HG03060 (cell line): ENCODE results near the gene FOXK2.
"Not testable (repeated sequence)": the region's sequence is repeated elsewhere in the genome, so short reads cannot be mapped to it uniquely, and the experiment has no call there.

Experiments used
- ATAC-seq: cut with Tn5 transposase; IDR thresholded peaks from one replicate; pipeline ENCODE4 v1.9.1; 2021; ENCODE audit warnings: low read depth, moderate number of reproducible peaks; ENCODE audit not compliant: unreplicated experiment

Gene FOXK2

GRCh38 chr17:82528484-82529265 lies 9.1 kb downstream of the FOXK2 start:
- ATAC-seq: no peak

DNA sequence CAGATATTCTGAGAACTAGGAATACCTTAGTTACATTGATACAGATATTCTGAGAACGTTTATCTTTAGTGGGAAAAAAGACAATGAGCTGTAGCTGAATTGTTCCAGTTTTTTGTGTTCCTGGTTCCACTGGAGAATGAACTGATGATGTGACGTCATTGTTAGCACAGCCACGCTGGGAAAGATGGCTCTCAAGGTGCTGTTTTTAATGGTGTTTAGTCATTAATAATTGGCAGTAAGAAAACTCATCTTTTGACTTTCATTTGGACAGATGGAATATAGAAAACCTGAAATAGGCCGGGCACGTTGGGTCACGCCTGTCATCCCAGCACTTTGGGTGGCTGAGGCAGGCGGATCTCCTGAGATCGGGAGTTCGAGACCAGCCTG lies 10.4 kb downstream of the FOXK2 start:
- ATAC-seq: no peak

- no peak for ATAC-seq
Observed at GRCh38 chr17:82531431-82531881, 11.9 kb downstream of the FOXK2 start.

DNA sequence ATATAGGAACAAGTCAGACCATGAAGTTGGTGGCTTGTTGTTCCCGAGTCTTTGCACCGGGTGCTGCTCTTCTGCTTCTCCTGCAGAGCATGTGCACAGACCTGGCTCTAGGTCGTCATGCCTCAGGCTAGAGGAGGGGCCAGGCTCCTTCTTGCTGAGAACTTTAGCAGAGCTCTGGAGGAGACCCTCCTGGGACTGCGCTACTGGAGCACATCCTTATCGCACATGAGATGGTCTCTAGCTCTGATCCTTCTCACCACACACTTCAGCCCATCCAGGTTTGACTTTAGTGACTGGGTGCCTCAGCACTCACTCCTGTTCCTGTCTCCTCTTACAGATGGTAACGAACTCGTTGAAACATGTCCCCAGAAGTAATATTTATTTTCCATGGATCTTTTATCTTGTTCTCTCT lies 14.9 kb downstream of the FOXK2 start:
- no peak for ATAC-seq

GRCh38 chr17:82536512-82537201 lies 17.1 kb downstream of the FOXK2 start:
- ATAC-seq: no peak

GRCh38 chr17:82537228-82537627 lies 17.7 kb downstream of the FOXK2 start:
- not testable (repeated sequence) for ATAC-seq

DNA sequence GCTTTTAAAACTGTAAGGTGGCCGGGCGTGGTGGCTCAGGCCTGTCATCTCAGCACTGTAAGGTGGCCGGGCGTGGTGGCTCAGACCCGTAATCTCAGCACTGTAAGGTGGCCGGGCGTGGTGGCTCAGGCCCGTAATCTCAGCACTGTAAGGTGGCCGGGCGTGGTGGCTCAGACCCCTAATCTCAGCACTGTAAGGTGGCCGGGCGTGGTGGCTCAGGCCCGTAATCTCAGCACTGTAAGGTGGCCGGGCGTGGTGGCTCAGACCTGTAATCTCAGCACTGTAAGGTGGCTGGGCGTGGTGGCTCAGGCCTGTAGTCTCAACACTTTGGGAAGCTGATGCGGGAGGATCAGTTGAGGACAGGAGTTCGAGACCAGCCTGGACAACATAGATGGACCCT lies 19.5 kb downstream of the FOXK2 start:
- not testable (repeated sequence) for ATAC-seq

GRCh38 chr17:82542439-82542838 lies 22.9 kb downstream of the FOXK2 start:
- no peak for ATAC-seq

GRCh38 chr17:82544431-82545070 lies 25.0 kb downstream of the FOXK2 start:
- ATAC-seq: no peak

DNA sequence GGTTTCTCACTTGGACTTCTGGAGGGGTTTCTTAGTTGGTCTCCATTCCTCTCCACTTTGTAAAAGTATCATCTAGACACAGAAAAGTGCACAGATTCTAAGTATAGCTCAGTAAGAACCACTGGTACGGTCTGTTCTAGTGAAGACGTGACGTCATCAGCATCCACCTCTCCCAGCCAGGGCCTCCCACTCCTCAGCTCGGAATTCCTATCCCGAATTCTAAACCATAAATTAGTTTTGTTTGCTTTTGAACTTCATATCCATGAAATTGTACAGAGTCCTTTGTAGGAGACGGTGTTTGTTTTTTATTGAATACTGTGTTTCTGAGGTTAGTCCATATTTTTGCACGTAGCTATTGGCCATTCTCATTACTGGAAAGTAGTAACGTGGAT lies 25.5 kb downstream of the FOXK2 start:
- ATAC-seq: no peak

- no peak for ATAC-seq
Observed at GRCh38 chr17:82547981-82548380, 28.4 kb downstream of the FOXK2 start.

GRCh38 chr17:82548681-82549303 lies 29.3 kb downstream of the FOXK2 start:
- no peak for ATAC-seq

GRCh38 chr17:82551779-82552457 lies 32.4 kb downstream of the FOXK2 start:
- no peak for ATAC-seq

DNA sequence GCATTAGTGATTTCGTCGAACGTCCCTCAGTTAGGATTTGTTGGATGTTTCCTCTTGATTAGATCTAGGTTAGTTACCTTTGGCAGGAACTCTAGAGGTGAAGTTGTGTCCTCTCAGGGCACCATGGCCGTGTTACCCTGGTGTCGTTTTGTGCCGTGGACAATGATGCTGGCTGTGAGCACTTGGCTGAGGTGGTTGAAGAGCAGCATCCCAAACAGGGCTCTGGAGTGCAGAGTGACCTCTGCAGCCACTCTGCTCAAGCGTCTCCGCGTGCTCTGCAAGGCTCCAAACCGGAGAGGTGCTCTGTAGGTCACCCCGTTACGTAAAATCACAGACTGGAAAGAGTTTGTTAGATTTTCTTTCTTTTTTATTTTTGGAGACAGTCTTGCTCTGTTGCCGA lies 33.0 kb downstream of the FOXK2 start:
- no peak for ATAC-seq

DNA sequence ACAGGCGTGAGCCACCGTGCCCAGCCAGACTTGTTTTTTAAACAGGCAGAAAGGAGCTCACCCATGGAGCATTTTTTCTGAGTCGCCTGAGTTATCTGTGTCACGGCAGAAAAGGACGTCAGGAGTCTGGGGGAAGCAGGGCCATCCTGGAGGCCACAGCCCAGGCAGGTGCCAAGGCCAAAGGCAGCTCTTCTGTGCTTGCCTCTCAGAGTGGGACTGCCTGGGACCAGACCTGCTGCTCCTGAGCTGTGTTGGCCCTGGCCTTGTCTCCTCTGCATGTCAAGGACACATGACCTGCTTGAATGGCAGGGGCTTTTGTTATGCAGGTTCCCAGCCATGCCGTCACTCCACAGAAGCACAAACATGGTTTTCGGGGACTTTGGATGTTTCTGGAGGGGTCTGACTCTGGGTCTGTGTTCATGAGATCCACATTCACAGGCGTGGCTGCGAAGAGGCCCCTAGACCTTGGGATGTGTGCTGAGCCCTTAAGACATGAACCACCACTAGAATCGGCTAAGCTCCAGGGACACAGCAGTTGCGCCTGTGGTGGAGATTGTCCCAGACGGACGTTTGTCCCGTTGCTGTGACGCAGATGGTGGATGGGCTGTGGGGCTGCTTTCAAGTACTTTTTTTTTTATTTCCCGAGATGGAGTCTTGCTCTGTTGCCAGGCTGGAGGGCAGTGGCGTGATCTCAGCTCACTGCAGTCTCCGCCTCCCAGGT lies 33.8 kb downstream of the FOXK2 start:
- ATAC-seq: no peak

DNA sequence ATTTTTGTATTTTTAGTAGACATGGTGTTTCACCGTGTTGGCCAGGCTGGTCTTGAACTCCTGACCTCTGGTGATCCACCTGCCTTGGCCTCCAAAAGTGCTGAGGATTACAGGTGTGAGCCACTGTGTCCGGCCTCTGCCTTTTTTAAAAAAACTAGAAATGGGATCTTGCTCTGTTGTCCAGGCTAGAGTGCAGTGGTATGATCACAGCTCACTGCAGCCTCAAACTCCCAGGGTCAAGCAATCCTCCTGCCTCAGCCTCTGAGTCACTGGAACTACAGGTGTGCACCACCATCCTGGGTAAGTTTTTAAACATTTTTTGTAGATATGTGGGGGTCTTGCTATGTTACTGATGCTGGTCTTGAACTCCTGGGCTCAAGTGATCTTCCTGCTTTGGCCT lies 38.0 kb downstream of the FOXK2 start:
- ATAC-seq: not testable (repeated sequence)

GRCh38 chr17:82559566-82560251 lies 40.2 kb downstream of the FOXK2 start:
- no peak for ATAC-seq

DNA sequence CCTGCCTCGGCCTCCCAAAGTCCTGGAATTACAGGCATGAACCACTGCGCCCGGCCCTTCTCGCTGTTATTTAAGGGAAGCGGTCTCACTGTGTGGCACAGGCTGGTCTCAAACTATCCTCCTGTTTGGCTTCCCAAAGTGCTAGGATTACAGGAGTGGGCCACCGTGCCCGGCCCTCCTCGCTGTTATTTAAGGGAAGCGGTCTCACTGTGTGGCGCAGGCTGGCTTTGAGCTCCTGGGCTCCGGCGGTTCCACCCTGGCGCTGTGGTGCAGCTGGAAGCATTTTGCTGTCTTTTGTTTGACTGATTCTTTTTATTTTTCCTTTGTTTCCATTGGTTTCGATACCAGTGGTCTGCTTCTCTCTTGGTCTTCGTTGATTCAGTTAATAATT lies 40.7 kb downstream of the FOXK2 start:
- no peak for ATAC-seq

DNA sequence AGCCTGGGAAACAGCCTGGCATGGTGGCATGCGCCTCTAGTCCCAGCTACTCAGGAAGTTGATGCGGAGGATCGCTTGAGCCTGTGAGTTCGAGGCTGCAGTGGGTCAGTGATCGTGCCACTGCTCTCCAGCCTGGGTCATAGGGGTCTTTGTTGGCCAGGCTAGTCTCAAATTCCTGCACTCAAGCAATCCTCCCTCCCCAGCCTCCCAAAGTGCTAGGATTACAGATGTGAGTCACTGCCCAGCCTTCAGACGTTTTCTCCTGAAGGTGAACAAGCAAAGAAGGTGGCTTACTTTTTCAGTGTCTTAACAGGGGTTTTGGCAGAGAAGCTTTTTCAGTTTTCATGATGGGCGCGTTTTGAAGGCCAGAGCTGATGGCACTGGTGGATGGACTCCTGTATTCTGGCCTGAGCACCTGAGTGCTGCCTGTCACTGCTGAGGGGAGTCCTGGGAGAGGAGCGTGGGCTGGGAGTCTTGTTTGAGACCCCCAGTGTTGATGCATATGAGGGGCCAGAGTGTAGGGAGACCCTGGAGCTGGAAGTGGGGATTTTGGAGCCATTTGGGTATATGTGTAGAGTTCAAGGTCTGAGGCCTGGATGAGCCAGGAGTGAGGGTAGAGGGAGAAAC lies 41.4 kb downstream of the FOXK2 start:
- ATAC-seq: no peak
